K562 (cell line): ENCODE results near the gene VKORC1. TPM values are rescaled to one million over a fixed set of nuclear protein-coding genes. Genes with fewer than 3 reads are reported as not detected.

Experiments
- ATAC-seq: fragments of 200-7000 bp; cut with Tn5 transposase; 3 replicates; pipeline ENCODE4 v1.9.1; 2020; ENCODE audit warnings: moderate library complexity
- BruUV-seq: library from RNA; stranded (reverse); fragments of 400-500 nt; replicated peaks from 2 replicates; lab custom pipeline; 2021; lab: Mats Ljungman, UMichigan
- CTCF ChIA-PET: fragments of 300-600 bp; formaldehyde crosslinking; extraction: SDS; loops from one replicate; lab custom pipeline; 2021; ENCODE audit warnings: low intra/inter-chr PET ratio; lab: Yijun Ruan, JAX
- POLR2A ChIA-PET: fragments of 300-600, 350-650 bp; sonication (Branson Sonifier 250); formaldehyde crosslinking; extraction: SDS; loops from one replicate; lab custom pipeline; 2021; ENCODE audit warnings: antibody characterized with exemption, inconsistent platforms; lab: Yijun Ruan, JAX
- DNase-seq, 4 experiments: peaks; one replicate each; pipeline versions ENCODE4 v3.0.0 to v3.0.0-alpha.2; 2011 to 2018; ENCODE audit warnings: low spot score in 3 of 4, mixed read lengths in 3 of 4; ENCODE audit errors: extremely low read depth in 1 of 4
- FAIRE-seq: peaks from 2 replicates; lab custom pipeline; 2011; peaks lifted over from hg19 to GRCh38; lab: Jason Lieb, UNC
- H2AFZ ChIP-seq: 2 replicates; pipeline ENCODE4 v1.6.0; 2011; ENCODE audit warnings: low read depth, low read length, control low read depth, inconsistent platforms
- H3K27ac ChIP-seq: fragments of 200-600 bp; 3 replicates; pipeline ENCODE4 v1.8.0; 2011; ENCODE audit warnings: low read depth, mild to moderate bottlenecking, control low read depth, inconsistent platforms, low read length, moderate library complexity, mixed read lengths; ENCODE audit errors: extremely low read depth
- H3K27me3 ChIP-seq, 2 experiments: fragments of 300-600 bp in 1 of 2; 2 replicates in 1 of 2; 3 replicates in 1 of 2; pipeline versions ENCODE4 v1.6.0 to v1.8.0; 2011; ENCODE audit warnings: inconsistent platforms in 2 of 2, low read length in 2 of 2, mild to moderate bottlenecking in 1 of 2, mixed read lengths in 1 of 2, moderate library complexity in 1 of 2; ENCODE audit not compliant: control insufficient read depth in 2 of 2, insufficient read depth in 2 of 2
- H3K36me3 ChIP-seq: fragments of 300-600 bp; 3 replicates; pipeline ENCODE4 v1.8.0; 2011; ENCODE audit warnings: mild to moderate bottlenecking, low read length, inconsistent platforms; ENCODE audit not compliant: control insufficient read depth, insufficient read depth
- H3K4me1 ChIP-seq, 2 experiments: fragments of 200-600 bp in 1 of 2; replicated peaks in 1 of 2; 2 replicates in 1 of 2; 3 replicates in 1 of 2; pipeline versions ENCODE4 v1.5.1 to v1.8.0; 2011; ENCODE audit warnings: inconsistent platforms in 2 of 2, low read length in 2 of 2, mild to moderate bottlenecking in 1 of 2, mixed read lengths in 1 of 2, moderate library complexity in 1 of 2; ENCODE audit not compliant: control insufficient read depth in 2 of 2, insufficient read depth in 2 of 2
- H3K4me2 ChIP-seq: 2 replicates; pipeline ENCODE4 v1.6.1; 2011; ENCODE audit warnings: low read length, control low read depth, inconsistent platforms, mixed read lengths; ENCODE audit not compliant: insufficient read depth
- H3K4me3 ChIP-seq: fragments of 200-600 bp; sonication (generic), shearing (Covaris generic); 2 replicates; pipeline ENCODE4 v1.5.1; 2016; ENCODE audit warnings: control low read depth, inconsistent platforms
- H3K79me2 ChIP-seq: fragments of 200-600 bp; 3 replicates; pipeline ENCODE4 v1.8.0; 2011; ENCODE audit warnings: low read length, inconsistent platforms; ENCODE audit not compliant: control insufficient read depth, insufficient read depth
- H3K9ac ChIP-seq, 2 experiments: 2 replicates each; pipeline versions ENCODE4 v1.6.0 to v1.6.1; 2011; ENCODE audit warnings: low read depth in 2 of 2, low read length in 2 of 2, control low read depth in 1 of 2, inconsistent platforms in 1 of 2, mild to moderate bottlenecking in 1 of 2, mixed read lengths in 1 of 2; ENCODE audit not compliant: insufficient read depth in 1 of 2
- H3K9me1 ChIP-seq: one replicate; pipeline ENCODE4 v1.6.0; 2011; ENCODE audit warnings: inconsistent platforms, mild to moderate bottlenecking, low read length, moderate library complexity; ENCODE audit not compliant: control insufficient read depth, insufficient read depth
- H3K9me3 ChIP-seq: replicated peaks from 2 replicates; pipeline ENCODE4 v1.5.1; 2011; ENCODE audit warnings: low read depth, low read length, inconsistent platforms; ENCODE audit not compliant: control insufficient read depth, insufficient read depth
- H4K20me1 ChIP-seq: replicated peaks from 2 replicates; pipeline ENCODE4 v1.6.1; 2011; ENCODE audit warnings: low read length, inconsistent platforms, mixed read lengths; ENCODE audit not compliant: control insufficient read depth, insufficient read depth
- BRD9 ChIP-seq: fragments of 450-650 bp; IDR thresholded peaks from 2 replicates; pipeline ENCODE4 v1.6.1; 2018; ENCODE audit warnings: low read depth; ENCODE audit not compliant: partially characterized antibody
- E2F4 ChIP-seq: sonication (generic); formaldehyde crosslinking; IDR thresholded peaks from 2 replicates; pipeline ENCODE4 v1.8.0; 2022; ENCODE audit warnings: mild to moderate bottlenecking, low read depth, missing genetic modification reagents
- KLF10 ChIP-seq: fragments of 250-450 bp; sonication (Bioruptor Pico); IDR thresholded peaks from 2 replicates; pipeline ENCODE4 v1.6.1; 2021; ENCODE audit warnings: matching md5 sums
- WGBS: fragments of 100-300 bp; shearing (Covaris generic); methylation state at CpG from one replicate; pipeline ENCODE4 v1.1.6; 2016; ENCODE audit warnings: low coverage, mixed read lengths; ENCODE audit not compliant: insufficient coverage; ENCODE audit errors: missing lambda C conversion rate; 5-methylcytosine and 5-hydroxymethylcytosine counted together
- in situ Hi-C: fragments of 300-500 bp; cut with MboI; formaldehyde crosslinking; loops from 4 replicates; pipeline ENCODE4 v1.15.0; 2018; ENCODE audit warnings: inconsistent platforms, mixed read lengths
- intact Hi-C: fragments of 100-400 bp; cut with micrococcal nuclease; formaldehyde crosslinking; loops from 2 replicates; pipeline ENCODE4 v1.14.2; 2022
- polyA plus RNA-seq, 8 experiments: library from polyadenylated mRNA; depleted of rRNA in 4 of 8; stranded (reverse) in 5 of 8; unstranded in 3 of 8; fragments of >200 nt; fragmentation: Nextera tagmentation in 2 of 8; fragmentation: Illumina TruSeq in 1 of 8; extraction: Ambion mirVana in 2 of 8; extraction: Trizol in 1 of 8; gene quantifications; 2 replicates each; pipeline versions ENCODE4 v1.2.1 to v1.2.3, GENCODE V29; 2011 to 2014; ENCODE audit warnings: inconsistent platforms in 1 of 8, missing spikeins in 1 of 8
- total RNA-seq, 7 experiments: library from RNA; depleted of rRNA in 6 of 7; stranded (reverse); fragments of >200 nt in 6 of 7; fragmentation: Illumina TruSeq in 2 of 7; extraction: Trizol in 2 of 7; gene quantifications; 2 replicates each; pipeline versions ENCODE4 v1.2.1 to v1.2.3, GENCODE V29; 2011 to 2021; ENCODE audit warnings: low replicate concordance in 1 of 7
- TF ChIP-seq, protein P1 (sequence below): fragments of 250-450 bp; sonication (Bioruptor Pico); IDR thresholded peaks from 2 replicates; pipeline ENCODE4 v1.4.0; 2020

Gene VKORC1
- total and polyA plus RNA-seq, 9 of the 15 experiments (the other 6 are each of a cell fraction or from before 2014, with no cell fraction given): 30.0 to 119 (median 62.1) TPM

- in situ Hi-C loops: no loop called here
- no peak for FAIRE-seq
- Histone ChIP-seq H3K27me3 (no peaks in the 10 kb centered on the region), H3K27ac (no peak overlapping the region), H3K9me1 (no peaks in the 10 kb centered on the region), H2AFZ (no peak overlapping the region), H3K9ac (peak overlapping the region in 1 of 2 experiments; percentile 52; a peak in 2 of 4 replicates), H3K9me3 (no peaks in the 10 kb centered on the region), H4K20me1 (0 out of 2 replicates have a peak, but pooled peaks cover 5% of the 10 kb centered on the region), H3K4me2 (no peak overlapping the region), H3K79me2 (peaks cover 22% of the 10 kb centered on the region; the same call in 2 of the 3 replicates), H3K4me3 (no peak overlapping the region), H3K4me1 (peaks cover 0 to 82% of the 10 kb centered on the region in 2 experiments; a peak in 3 of 5 replicates), H3K36me3 (peaks cover 83% of the 10 kb centered on the region)
- WGBS: 93% methylated on average over 12 of the region's 13 CpGs
- ChIA-PET CTCF (no interaction called here), POLR2A (interaction anchor here (0.6 kb wide), 1 partner anchor 100 kb away, joined by 3 read pairs; no protein-coding TSS in a partner anchor)
- DNase-seq: no peak
- no TSS peak for BruUV-seq
- intact Hi-C loops: no loop called here
- no peak for ATAC-seq
- TF ChIP-seq KLF10 (CRISPR knock-in tag) (no peak), E2F4 (CRISPR knock-in tag) (no peak), BRD9 (no peak)
- TF ChIP-seq, protein P1, sequence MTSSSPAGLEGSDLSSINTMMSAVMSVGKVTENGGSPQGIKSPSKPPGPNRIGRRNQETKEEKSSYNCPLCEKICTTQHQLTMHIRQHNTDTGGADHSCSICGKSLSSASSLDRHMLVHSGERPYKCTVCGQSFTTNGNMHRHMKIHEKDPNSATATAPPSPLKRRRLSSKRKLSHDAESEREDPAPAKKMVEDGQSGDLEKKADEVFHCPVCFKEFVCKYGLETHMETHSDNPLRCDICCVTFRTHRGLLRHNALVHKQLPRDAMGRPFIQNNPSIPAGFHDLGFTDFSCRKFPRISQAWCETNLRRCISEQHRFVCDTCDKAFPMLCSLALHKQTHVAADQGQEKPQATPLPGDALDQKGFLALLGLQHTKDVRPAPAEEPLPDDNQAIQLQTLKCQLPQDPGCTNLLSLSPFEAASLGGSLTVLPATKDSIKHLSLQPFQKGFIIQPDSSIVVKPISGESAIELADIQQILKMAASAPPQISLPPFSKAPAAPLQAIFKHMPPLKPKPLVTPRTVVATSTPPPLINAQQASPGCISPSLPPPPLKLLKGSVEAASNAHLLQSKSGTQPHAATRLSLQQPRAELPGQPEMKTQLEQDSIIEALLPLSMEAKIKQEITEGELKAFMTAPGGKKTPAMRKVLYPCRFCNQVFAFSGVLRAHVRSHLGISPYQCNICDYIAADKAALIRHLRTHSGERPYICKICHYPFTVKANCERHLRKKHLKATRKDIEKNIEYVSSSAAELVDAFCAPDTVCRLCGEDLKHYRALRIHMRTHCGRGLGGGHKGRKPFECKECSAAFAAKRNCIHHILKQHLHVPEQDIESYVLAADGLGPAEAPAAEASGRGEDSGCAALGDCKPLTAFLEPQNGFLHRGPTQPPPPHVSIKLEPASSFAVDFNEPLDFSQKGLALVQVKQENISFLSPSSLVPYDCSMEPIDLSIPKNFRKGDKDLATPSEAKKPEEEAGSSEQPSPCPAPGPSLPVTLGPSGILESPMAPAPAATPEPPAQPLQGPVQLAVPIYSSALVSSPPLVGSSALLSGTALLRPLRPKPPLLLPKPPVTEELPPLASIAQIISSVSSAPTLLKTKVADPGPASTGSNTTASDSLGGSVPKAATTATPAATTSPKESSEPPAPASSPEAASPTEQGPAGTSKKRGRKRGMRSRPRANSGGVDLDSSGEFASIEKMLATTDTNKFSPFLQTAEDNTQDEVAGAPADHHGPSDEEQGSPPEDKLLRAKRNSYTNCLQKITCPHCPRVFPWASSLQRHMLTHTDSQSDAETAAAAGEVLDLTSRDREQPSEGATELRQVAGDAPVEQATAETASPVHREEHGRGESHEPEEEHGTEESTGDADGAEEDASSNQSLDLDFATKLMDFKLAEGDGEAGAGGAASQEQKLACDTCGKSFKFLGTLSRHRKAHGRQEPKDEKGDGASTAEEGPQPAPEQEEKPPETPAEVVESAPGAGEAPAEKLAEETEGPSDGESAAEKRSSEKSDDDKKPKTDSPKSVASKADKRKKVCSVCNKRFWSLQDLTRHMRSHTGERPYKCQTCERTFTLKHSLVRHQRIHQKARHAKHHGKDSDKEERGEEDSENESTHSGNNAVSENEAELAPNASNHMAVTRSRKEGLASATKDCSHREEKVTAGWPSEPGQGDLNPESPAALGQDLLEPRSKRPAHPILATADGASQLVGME (CRISPR knock-in tag): no peak
These were observed 13.7 kb downstream of the VKORC1 start for GRCh38 chr16:31080756-31081419.
